ENCODE data around the gene P4HA2. TPM values are rescaled to one million over a fixed set of nuclear protein-coding genes. Genes with fewer than 3 reads are reported as not detected.

P4HA2 gene
- total and polyA plus RNA-seq, 10 donors = 2.7 to 38.1 (median 12.9) TPM

DNA sequence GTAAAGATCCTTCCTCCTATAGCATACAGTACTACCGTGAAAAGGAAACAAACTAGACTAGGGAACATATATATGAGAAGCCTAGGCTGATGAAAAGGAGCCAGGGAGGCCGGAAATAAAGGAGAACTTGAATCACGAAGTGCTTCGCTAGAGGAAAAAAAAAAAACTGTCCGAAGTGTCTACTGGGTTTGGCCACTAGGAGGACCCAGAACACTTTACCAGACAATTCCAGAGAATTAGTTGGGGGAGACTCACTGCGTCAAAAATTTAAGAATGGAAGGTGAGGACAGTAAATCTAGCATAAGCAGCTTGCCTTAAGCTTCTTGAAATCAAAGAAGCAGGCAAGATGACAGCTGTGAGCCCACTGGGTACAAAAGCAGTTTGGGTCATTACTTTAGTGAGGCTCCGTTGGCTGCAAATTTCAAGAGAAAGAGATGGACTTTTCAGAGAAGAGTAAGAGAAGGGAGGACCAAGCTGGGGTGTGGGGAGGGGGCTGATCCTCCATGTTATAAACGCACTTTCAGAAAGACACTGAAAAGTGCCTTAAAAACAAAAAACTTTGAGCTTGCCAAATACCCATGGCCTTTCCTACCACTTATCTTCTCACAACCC lies 47.4 kb downstream of the P4HA2 start:
- TF ChIP-seq POLR2A (IDR thresholded peaks at IDR 0.05) = no peak
- TF ChIP-seq, protein P1, sequence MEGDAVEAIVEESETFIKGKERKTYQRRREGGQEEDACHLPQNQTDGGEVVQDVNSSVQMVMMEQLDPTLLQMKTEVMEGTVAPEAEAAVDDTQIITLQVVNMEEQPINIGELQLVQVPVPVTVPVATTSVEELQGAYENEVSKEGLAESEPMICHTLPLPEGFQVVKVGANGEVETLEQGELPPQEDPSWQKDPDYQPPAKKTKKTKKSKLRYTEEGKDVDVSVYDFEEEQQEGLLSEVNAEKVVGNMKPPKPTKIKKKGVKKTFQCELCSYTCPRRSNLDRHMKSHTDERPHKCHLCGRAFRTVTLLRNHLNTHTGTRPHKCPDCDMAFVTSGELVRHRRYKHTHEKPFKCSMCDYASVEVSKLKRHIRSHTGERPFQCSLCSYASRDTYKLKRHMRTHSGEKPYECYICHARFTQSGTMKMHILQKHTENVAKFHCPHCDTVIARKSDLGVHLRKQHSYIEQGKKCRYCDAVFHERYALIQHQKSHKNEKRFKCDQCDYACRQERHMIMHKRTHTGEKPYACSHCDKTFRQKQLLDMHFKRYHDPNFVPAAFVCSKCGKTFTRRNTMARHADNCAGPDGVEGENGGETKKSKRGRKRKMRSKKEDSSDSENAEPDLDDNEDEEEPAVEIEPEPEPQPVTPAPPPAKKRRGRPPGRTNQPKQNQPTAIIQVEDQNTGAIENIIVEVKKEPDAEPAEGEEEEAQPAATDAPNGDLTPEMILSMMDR (IDR thresholded peaks at IDR 0.05 in 8 of 11, conservative IDR thresholded peaks at IDR 0.05 in 3 of 11) = peak in 10 of 11 experiments; percentile 23 to 61 (median 52)
- no peak for TF ChIP-seq POLR2AphosphoS5 (IDR thresholded peaks at IDR 0.05)
- Histone ChIP-seq H3K9me3 (no peaks in the 10 kb centered on the region), H3K27ac (no peak overlapping the region), H3K4me1 (peaks cover 0 to 19% (median 14%) of the 10 kb centered on the region in 6 donors), H3K4me3 (no peak overlapping the region), H3K36me3 (no peaks in the 10 kb centered on the region), H3K27me3 (replicated peaks in 1 of 7) (no peaks in the 10 kb centered on the region)
- intact Hi-C loops (cut with DNase I; ENCODE audit: low total_unique reads) = no loop called here
- no peak for DNase-seq
- WGBS, 5 donors = 22 to 27% (median 25%) methylated on average over 8 of the region's 8 CpGs

DNA sequence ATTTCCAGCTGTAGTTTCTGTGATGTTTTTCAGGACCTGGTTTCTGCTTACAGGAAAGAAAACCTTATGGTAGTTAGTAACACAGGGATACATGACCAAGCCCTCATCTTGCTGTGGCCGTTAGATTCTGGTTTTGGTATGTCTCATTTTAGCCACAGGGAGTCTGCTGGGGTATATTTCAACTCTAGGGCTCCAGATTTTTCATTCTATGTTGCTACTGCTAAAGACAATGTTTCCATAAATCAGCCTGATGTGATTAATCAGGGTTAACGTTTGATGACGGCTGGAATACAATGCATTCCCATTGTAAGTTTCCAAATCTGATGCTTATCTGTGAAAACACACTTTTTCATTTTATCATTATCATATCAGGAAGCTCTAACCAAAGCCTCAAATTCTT lies 48.2 kb downstream of the P4HA2 start:
- Histone ChIP-seq H3K4me1 (peaks cover 0 to 19% (median 14%) of the 10 kb centered on the region in 6 donors), H3K4me3 (no peak overlapping the region), H3K36me3 (no peaks in the 10 kb centered on the region), H3K27me3 (replicated peaks in 1 of 7) (no peaks in the 10 kb centered on the region), H3K9me3 (no peaks in the 10 kb centered on the region), H3K27ac (no peak overlapping the region)
- DNase-seq = no peak
- WGBS, 5 donors = 39 to 59% (median 46%) methylated on average over 3 of the region's 3 CpGs
- intact Hi-C loops (cut with DNase I; ENCODE audit: low total_unique reads) = no loop called here
- TF ChIP-seq POLR2AphosphoS5 (IDR thresholded peaks at IDR 0.05) = no peak
- TF ChIP-seq, protein P1 (IDR thresholded peaks at IDR 0.05 in 8 of 11, conservative IDR thresholded peaks at IDR 0.05 in 3 of 11) = no peak
- TF ChIP-seq POLR2A (IDR thresholded peaks at IDR 0.05) = no peak

DNA sequence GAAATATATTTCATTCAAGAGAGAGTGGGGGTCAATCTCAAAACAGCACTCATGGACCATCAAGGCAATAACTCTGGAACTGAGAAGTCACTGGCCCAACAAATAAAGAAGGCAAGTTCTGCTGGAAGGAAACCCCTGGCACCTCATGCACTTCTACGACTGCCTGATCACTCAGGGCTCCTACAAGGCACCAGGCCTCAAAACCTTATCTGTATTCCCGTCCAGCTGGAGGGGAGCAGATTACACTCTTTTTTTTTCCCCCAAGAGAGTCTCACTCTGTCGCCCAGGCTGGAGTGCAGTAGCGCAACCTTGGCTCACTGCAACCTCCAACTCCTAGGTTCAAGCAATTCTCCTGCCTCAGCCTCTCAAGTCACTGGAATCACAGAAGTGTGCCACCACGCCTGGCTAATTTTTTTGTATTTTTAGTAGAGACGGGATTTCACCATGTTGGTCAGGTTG lies 49.9 kb downstream of the P4HA2 start:
- no peak for DNase-seq
- Histone ChIP-seq H3K27ac (no peak overlapping the region), H3K4me3 (no peak overlapping the region), H3K4me1 (peaks cover 0 to 19% (median 14%) of the 10 kb centered on the region in 6 donors), H3K27me3 (replicated peaks in 1 of 7) (no peaks in the 10 kb centered on the region), H3K9me3 (no peaks in the 10 kb centered on the region), H3K36me3 (no peaks in the 10 kb centered on the region)
- intact Hi-C loops (cut with DNase I; ENCODE audit: low total_unique reads) = no loop called here
- TF ChIP-seq POLR2A (IDR thresholded peaks at IDR 0.05) = no peak
- TF ChIP-seq, protein P1 (IDR thresholded peaks at IDR 0.05 in 8 of 11, conservative IDR thresholded peaks at IDR 0.05 in 3 of 11) = no peak
- TF ChIP-seq POLR2AphosphoS5 (IDR thresholded peaks at IDR 0.05) = no peak
- 94 to 98% (median 96%) methylated on average over 6 of the region's 6 CpGs for WGBS, 5 donors

DNA sequence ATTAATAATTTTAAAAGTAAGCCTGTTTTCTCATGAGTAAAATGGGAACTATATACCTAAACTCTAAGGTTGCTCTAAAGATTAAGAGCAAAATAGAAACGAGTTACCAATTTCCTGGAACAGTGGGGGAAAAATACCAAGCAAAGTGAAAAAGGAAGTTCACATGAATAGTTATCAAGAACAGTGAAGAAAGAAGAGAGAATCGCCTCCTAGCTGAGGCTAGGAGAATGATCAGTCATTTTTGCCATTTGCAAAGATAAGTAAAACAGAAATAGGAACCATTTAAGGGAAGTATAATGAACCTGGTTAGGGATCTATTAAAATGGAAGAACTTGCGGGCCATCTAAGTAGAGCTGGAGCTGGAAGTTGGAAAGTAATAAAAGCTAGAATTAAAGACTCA lies 50.7 kb downstream of the P4HA2 start:
- H3K36me3 ChIP-seq = no peaks in the 10 kb centered on the region
- intact Hi-C loops (cut with DNase I; ENCODE audit: low total_unique reads) = no loop called here
- no peaks in the 10 kb centered on the region for H3K27me3 ChIP-seq (replicated peaks in 1 of 7)
- peak overlapping the region in 3 of 8 donors; percentile 3 to 47 (median 7) for H3K4me3 ChIP-seq
- no peaks in the 10 kb centered on the region for H3K9me3 ChIP-seq
- peaks cover 0 to 19% (median 14%) of the 10 kb centered on the region in 6 donors for H3K4me1 ChIP-seq
- WGBS, 5 donors = 18 to 31% (median 19%) methylated on average over 3 of the region's 3 CpGs
- no peak for DNase-seq
- H3K27ac ChIP-seq = peak overlapping the region in 3 of 8 donors; percentile 15 to 53 (median 40)
- no peak for TF ChIP-seq POLR2AphosphoS5 (IDR thresholded peaks at IDR 0.05)
- no peak for TF ChIP-seq POLR2A (IDR thresholded peaks at IDR 0.05)
- TF ChIP-seq, protein P1 (IDR thresholded peaks at IDR 0.05 in 8 of 11, conservative IDR thresholded peaks at IDR 0.05 in 3 of 11) = peak in 5 of 11 experiments; percentile 15 to 31 (median 24)
